ENCODE measurements around the gene ZMIZ2. TPM values are rescaled to one million over a fixed set of nuclear protein-coding genes. Genes with fewer than 3 reads are reported as not detected.
A peak's percentile ranks its signal among the peaks of the same experiment; 100 is the strongest.
"Not testable (repeated sequence)": the region's sequence is repeated elsewhere in the genome, so short reads cannot be mapped to it uniquely, and the experiment has no call there.

Gene ZMIZ2
- total RNA-seq, 2 experiments from 2014 or later, result 131 to 134 TPM

GRCh38 chr7:44776211-44776610, 27.6 kb downstream of the ZMIZ2 start:
- Mint-ChIP-seq H3K9me3 (no peaks in the 10 kb centered on the region), H3K27me3 (no peaks in the 10 kb centered on the region), H3K27ac (no peak overlapping the region), H3K4me1 (ENCODE audit: low read depth) (peaks cover 4% of the 10 kb centered on the region), H3K36me3 (ENCODE audit: low read depth) (no peaks in the 10 kb centered on the region), H3K4me3 (no peak overlapping the region)
- ATAC-seq (no peak), DNase-seq (no peak)
- TF ChIP-seq, protein P1, sequence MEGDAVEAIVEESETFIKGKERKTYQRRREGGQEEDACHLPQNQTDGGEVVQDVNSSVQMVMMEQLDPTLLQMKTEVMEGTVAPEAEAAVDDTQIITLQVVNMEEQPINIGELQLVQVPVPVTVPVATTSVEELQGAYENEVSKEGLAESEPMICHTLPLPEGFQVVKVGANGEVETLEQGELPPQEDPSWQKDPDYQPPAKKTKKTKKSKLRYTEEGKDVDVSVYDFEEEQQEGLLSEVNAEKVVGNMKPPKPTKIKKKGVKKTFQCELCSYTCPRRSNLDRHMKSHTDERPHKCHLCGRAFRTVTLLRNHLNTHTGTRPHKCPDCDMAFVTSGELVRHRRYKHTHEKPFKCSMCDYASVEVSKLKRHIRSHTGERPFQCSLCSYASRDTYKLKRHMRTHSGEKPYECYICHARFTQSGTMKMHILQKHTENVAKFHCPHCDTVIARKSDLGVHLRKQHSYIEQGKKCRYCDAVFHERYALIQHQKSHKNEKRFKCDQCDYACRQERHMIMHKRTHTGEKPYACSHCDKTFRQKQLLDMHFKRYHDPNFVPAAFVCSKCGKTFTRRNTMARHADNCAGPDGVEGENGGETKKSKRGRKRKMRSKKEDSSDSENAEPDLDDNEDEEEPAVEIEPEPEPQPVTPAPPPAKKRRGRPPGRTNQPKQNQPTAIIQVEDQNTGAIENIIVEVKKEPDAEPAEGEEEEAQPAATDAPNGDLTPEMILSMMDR (IDR thresholded peaks at IDR 0.05), result no peak
- POLR2A ChIA-PET, result no interaction called here
- CTCF ChIA-PET, result no interaction called here
- intact Hi-C loops (cut with micrococcal nuclease), result no loop called here

DNA sequence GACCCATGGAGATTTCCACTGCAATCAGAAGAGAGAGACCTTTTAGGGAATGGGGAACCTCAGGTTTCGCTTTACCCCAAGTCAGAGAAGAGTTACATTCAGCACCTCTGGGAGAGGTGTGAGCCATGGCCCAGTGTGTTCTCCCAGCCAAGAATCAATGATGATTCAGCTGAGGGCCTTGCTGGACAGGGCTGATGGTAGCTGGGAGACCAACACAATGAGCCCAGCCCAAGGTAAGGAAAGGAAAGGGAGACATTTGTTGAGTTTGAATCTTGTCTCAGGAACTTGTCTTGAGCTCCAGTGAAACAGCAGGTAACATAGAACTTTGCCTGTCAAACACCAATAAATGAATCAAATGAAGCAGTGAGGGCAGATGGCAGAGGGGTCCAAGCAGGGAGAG, 33.8 kb downstream of the ZMIZ2 start:
- ChIA-PET CTCF (no interaction called here), POLR2A (no interaction called here)
- Mint-ChIP-seq H3K27ac (no peak overlapping the region), H3K36me3 (ENCODE audit: low read depth) (no peaks in the 10 kb centered on the region), H3K9me3 (peaks cover 6% of the 10 kb centered on the region), H3K27me3 (no peaks in the 10 kb centered on the region), H3K4me3 (no peak overlapping the region), H3K4me1 (ENCODE audit: low read depth) (no peaks in the 10 kb centered on the region)
- ATAC-seq, result no peak
- intact Hi-C loops (cut with micrococcal nuclease), result no loop called here
- DNase-seq, result no peak
- TF ChIP-seq, protein P1 (IDR thresholded peaks at IDR 0.05), result no peak

- ATAC-seq, result no peak
- CTCF ChIA-PET, result no interaction called here
- Mint-ChIP-seq H3K27ac (no peak overlapping the region), H3K36me3 (ENCODE audit: low read depth) (no peaks in the 10 kb centered on the region), H3K4me1 (ENCODE audit: low read depth) (no peaks in the 10 kb centered on the region), H3K4me3 (no peak overlapping the region), H3K27me3 (no peaks in the 10 kb centered on the region), H3K9me3 (peaks cover 6% of the 10 kb centered on the region)
- POLR2A ChIA-PET, result no interaction called here
- intact Hi-C loops (cut with micrococcal nuclease), result no loop called here
- no peak for DNase-seq
- TF ChIP-seq, protein P1 (IDR thresholded peaks at IDR 0.05), result no peak
These were observed 34.8 kb downstream of the ZMIZ2 start for GRCh38 chr7:44783407-44783806.

DNA sequence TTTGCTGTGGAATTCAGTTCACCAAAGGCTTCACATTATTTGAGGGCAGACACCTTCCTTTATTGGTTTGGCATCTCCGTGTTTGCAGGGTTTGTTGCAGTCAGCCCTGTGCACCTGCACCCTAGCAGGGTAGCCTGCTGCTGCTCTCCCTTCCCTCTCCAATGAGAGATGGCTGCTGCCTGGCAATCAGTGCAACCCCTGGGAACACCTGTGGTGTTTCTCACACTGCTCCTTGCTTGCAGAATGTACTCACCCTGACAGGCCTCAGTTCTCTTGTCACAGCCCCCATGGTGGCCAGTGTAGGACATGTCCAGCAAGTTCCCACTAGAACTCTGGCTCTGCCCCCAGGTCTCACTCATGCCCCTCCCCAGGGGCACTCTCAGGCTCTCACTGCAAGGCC, 35.7 kb downstream of the ZMIZ2 start:
- Mint-ChIP-seq H3K4me1 (ENCODE audit: low read depth) (no peaks in the 10 kb centered on the region), H3K9me3 (peaks cover 6% of the 10 kb centered on the region), H3K36me3 (ENCODE audit: low read depth) (no peaks in the 10 kb centered on the region), H3K27me3 (no peaks in the 10 kb centered on the region), H3K4me3 (no peak overlapping the region), H3K27ac (no peak overlapping the region)
- no peak for ATAC-seq
- TF ChIP-seq, protein P1 (IDR thresholded peaks at IDR 0.05), result no peak
- ChIA-PET CTCF (no interaction called here), POLR2A (no interaction called here)
- intact Hi-C loops (cut with micrococcal nuclease), result no loop called here
- DNase-seq, result no peak

- H3K4me3 Mint-ChIP-seq; H3K9me3 Mint-ChIP-seq; DNase-seq; CTCF ChIA-PET; intact Hi-C loops (cut with micrococcal nuclease); H3K27me3 Mint-ChIP-seq; H3K4me1 Mint-ChIP-seq (ENCODE audit: low read depth); H3K27ac Mint-ChIP-seq; POLR2A ChIA-PET; ATAC-seq; H3K36me3 Mint-ChIP-seq (ENCODE audit: low read depth): not testable (repeated sequence)
These were observed 36.6 kb downstream of the ZMIZ2 start for GRCh38 chr7:44785218-44785617.

- ATAC-seq (peak; percentile 37), DNase-seq (no peak)
- peaks cover 6% of the 10 kb centered on the region for H3K9me3 Mint-ChIP-seq
- intact Hi-C loops (cut with micrococcal nuclease), result no loop called here
- POLR2A ChIA-PET, result interaction anchor here (1.6 kb wide), 1 partner anchor 11 kb away, joined by 4 read pairs; no protein-coding TSS in a partner anchor
- no peak overlapping the region for H3K4me3 Mint-ChIP-seq
- no peaks in the 10 kb centered on the region for H3K36me3 Mint-ChIP-seq (ENCODE audit: low read depth)
- H3K27ac Mint-ChIP-seq, result no peak overlapping the region
- TF ChIP-seq, protein P1 (IDR thresholded peaks at IDR 0.05), result no peak
- CTCF ChIA-PET, result interaction anchor here (1.1 kb wide), 1 partner anchor 155 kb away, joined by 3 read pairs; no protein-coding TSS in a partner anchor
- no peaks in the 10 kb centered on the region for H3K4me1 Mint-ChIP-seq (ENCODE audit: low read depth)
- no peaks in the 10 kb centered on the region for H3K27me3 Mint-ChIP-seq
These were observed 38.4 kb downstream of the ZMIZ2 start for GRCh38 chr7:44787041-44787440.

Measured in activated CD8-positive, alpha-beta T cell treated with anti-CD3 and anti-CD28 coated beads for 36 hours (primary cell).